ENCODE measurements around the gene ASB6.

ASB6 gene

GRCh38 chr9:129685220-129685932 is 43.4 kb upstream of the ASB6 start:
- no peaks in the 10 kb centered on the region for H3K27me3 ChIP-seq
- no peaks in the 10 kb centered on the region for H3K36me3 ChIP-seq
- H3K4me3 ChIP-seq (ENCODE audit: low read depth, low read length) = no peak overlapping the region
- H3K4me1 ChIP-seq = no peaks in the 10 kb centered on the region
- no peak for DNase-seq
- H3K9me3 ChIP-seq = no peaks in the 10 kb centered on the region
- TF ChIP-seq, protein P1, sequence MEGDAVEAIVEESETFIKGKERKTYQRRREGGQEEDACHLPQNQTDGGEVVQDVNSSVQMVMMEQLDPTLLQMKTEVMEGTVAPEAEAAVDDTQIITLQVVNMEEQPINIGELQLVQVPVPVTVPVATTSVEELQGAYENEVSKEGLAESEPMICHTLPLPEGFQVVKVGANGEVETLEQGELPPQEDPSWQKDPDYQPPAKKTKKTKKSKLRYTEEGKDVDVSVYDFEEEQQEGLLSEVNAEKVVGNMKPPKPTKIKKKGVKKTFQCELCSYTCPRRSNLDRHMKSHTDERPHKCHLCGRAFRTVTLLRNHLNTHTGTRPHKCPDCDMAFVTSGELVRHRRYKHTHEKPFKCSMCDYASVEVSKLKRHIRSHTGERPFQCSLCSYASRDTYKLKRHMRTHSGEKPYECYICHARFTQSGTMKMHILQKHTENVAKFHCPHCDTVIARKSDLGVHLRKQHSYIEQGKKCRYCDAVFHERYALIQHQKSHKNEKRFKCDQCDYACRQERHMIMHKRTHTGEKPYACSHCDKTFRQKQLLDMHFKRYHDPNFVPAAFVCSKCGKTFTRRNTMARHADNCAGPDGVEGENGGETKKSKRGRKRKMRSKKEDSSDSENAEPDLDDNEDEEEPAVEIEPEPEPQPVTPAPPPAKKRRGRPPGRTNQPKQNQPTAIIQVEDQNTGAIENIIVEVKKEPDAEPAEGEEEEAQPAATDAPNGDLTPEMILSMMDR (IDR thresholded peaks at IDR 0.05; ENCODE audit: low read depth, low read length) = no peak

GRCh38 chr9:129682381-129682780 is 40.4 kb upstream of the ASB6 start:
- Histone ChIP-seq H3K4me3 (ENCODE audit: low read depth, low read length) (no peak overlapping the region), H3K27me3 (no peaks in the 10 kb centered on the region), H3K4me1 (no peaks in the 10 kb centered on the region), H3K9me3 (no peaks in the 10 kb centered on the region), H3K36me3 (no peaks in the 10 kb centered on the region)
- TF ChIP-seq, protein P1 (IDR thresholded peaks at IDR 0.05; ENCODE audit: low read depth, low read length) = no peak
- DNase-seq = no peak

GRCh38 chr9:129681924-129682323 is 40.0 kb upstream of the ASB6 start:
- Histone ChIP-seq H3K9me3 (no peaks in the 10 kb centered on the region), H3K27me3 (no peaks in the 10 kb centered on the region), H3K4me3 (ENCODE audit: low read depth, low read length) (no peak overlapping the region), H3K36me3 (no peaks in the 10 kb centered on the region), H3K4me1 (no peaks in the 10 kb centered on the region)
- TF ChIP-seq, protein P1 (IDR thresholded peaks at IDR 0.05; ENCODE audit: low read depth, low read length) = no peak
- DNase-seq = no peak

DNA sequence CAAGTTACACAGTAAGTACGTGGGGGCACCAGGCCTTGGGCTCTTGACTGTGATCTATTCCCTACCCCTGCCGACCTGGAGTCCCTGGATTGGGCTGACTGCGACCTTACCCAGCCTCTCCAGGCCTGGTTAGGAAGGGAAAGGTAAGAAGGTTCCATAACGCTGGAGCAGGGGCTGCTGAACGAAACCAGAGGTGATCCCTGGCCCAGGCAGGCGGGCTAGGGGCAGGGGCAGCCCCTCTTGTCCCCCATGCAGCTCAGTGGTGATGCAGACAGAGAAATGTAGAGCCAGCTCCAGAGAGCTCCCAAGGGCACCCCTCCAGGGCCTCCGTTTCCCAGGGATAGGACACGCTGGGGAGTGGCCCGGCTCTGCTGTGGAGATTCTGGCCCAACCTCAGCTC is 37.6 kb upstream of the ASB6 start:
- H3K36me3 ChIP-seq = no peaks in the 10 kb centered on the region
- no peaks in the 10 kb centered on the region for H3K9me3 ChIP-seq
- DNase-seq = no peak
- TF ChIP-seq, protein P1 (IDR thresholded peaks at IDR 0.05; ENCODE audit: low read depth, low read length) = no peak
- no peaks in the 10 kb centered on the region for H3K27me3 ChIP-seq
- no peak overlapping the region for H3K4me3 ChIP-seq (ENCODE audit: low read depth, low read length)
- H3K4me1 ChIP-seq = no peaks in the 10 kb centered on the region; the same call in 1 of the 2 replicates

DNA sequence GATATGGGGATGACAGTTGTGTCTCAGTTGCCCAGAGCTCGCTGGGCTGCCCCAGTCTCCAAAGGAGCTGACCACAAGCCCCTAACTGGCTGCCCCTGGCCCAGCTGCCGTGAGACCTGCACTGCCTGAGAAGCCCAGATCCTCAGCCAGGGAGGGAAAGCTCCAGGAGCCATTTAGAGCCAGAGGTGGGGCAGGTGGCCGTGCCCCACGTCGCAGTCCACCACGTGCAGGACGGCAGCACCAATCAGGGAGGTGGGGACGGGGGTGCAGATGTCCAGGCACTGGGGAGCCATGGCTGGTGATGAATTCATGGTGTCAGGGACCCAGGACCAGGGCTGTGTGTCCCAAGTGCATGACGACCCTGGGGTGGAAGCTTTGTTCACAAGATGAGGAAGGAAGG is 36.9 kb upstream of the ASB6 start:
- no peak overlapping the region for H3K4me3 ChIP-seq (ENCODE audit: low read depth, low read length)
- DNase-seq = no peak
- TF ChIP-seq, protein P1 (IDR thresholded peaks at IDR 0.05; ENCODE audit: low read depth, low read length) = no peak
- H3K36me3 ChIP-seq = no peaks in the 10 kb centered on the region
- no peaks in the 10 kb centered on the region for H3K9me3 ChIP-seq
- H3K27me3 ChIP-seq = no peaks in the 10 kb centered on the region
- no peaks in the 10 kb centered on the region; the same call in 1 of the 2 replicates for H3K4me1 ChIP-seq

GRCh38 chr9:129677456-129677855 is 35.5 kb upstream of the ASB6 start:
- TF ChIP-seq, protein P1 (IDR thresholded peaks at IDR 0.05; ENCODE audit: low read depth, low read length) = no peak
- H3K36me3 ChIP-seq = no peaks in the 10 kb centered on the region
- no peaks in the 10 kb centered on the region for H3K27me3 ChIP-seq
- H3K4me3 ChIP-seq (ENCODE audit: low read depth, low read length) = no peak overlapping the region
- no peaks in the 10 kb centered on the region; the same call in 1 of the 2 replicates for H3K4me1 ChIP-seq
- H3K9me3 ChIP-seq = no peaks in the 10 kb centered on the region
- DNase-seq = no peak

Data from BE2C (cell line).